Measurements from ENCODE around the gene KPNB1. TPM values are rescaled to one million over a fixed set of nuclear protein-coding genes. Genes with fewer than 3 reads are reported as not detected.

The KPNB1 gene
- total and polyA plus RNA-seq, 7 donors: 78.0 to 323 (median 192) TPM

DNA sequence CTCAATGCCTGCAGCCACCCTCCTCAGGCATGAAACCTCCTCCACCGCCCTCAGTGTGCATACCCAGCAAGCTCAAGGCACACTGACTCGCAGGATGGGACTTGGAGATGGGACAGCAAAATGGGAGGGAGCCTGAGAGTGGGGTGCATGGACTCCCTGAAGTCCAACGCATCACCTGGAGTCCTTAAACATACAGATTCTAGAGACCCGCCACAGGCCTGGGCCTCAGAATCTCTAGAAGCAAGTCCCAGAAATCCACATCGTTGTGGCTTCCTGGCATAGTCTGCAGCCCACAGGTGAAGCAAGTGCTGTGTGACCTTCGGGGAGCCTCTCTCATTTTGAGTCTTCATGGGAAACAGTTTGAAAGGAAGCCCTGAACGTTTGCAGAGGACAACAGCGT is 79.8 kb downstream of the KPNB1 start:
- H3K27me3 ChIP-seq (ENCODE audit: insufficient read depth in 3 of 3, low read length in 2 of 3): peaks cover 0 to 36% (median 15%) of the 10 kb centered on the region in 3 donors
- intact Hi-C loops (cut with DNase I): no loop called here
- WGBS, 3 donors: 72 to 78% (median 74%) methylated on average over 8 of the region's 8 CpGs
- DNase-seq (no peak), ATAC-seq (no peak)
- no peak overlapping the region for H3K4me3 ChIP-seq
- H3K4me1 ChIP-seq: peaks cover 4% of the 10 kb centered on the region
- no peak for TF ChIP-seq CTCF (IDR thresholded peaks at IDR 0.05)
- no peaks in the 10 kb centered on the region for H3K9me3 ChIP-seq
- no peaks in the 10 kb centered on the region for H3K36me3 ChIP-seq (ENCODE audit: insufficient read depth in 1 of 2, low read depth in 1 of 2)
- H3K27ac ChIP-seq: no peak overlapping the region

DNA sequence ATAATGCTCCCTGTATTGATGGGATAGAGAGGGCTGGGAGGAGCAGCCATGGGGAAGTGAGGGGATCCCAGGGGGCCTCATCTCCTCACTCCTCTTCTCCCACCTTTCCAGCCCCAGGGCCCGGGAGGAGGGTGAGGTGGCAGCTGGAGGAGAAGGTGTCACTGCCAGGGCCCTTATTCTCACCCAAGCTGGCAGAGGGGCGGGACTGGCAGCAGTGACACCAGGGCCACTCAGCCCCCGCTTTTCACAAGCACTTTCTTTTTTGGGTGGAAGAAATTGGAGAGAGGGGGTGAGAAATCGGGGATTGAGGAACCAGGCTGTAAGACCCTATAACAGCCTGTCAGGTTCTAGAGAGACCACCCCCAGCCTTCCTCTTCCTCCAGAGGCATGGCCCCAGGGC is 81.0 kb downstream of the KPNB1 start:
- intact Hi-C loops (cut with DNase I): no loop called here
- no peak for TF ChIP-seq CTCF (IDR thresholded peaks at IDR 0.05)
- H3K4me1 ChIP-seq: peaks cover 4% of the 10 kb centered on the region
- H3K27ac ChIP-seq: no peak overlapping the region
- H3K9me3 ChIP-seq: no peaks in the 10 kb centered on the region
- H3K36me3 ChIP-seq (ENCODE audit: insufficient read depth in 1 of 2, low read depth in 1 of 2): no peaks in the 10 kb centered on the region
- peaks cover 0 to 44% (median 13%) of the 10 kb centered on the region in 3 donors for H3K27me3 ChIP-seq (ENCODE audit: insufficient read depth in 3 of 3, low read length in 2 of 3)
- DNase-seq (no peak), ATAC-seq (no peak)
- no peak overlapping the region for H3K4me3 ChIP-seq
- 75 to 94% (median 82%) methylated on average over 4 of the region's 4 CpGs for WGBS, 3 donors

GRCh38 chr17:47731396-47731795 is 81.7 kb downstream of the KPNB1 start:
- H3K4me1 ChIP-seq: peaks cover 4% of the 10 kb centered on the region
- no peak for ATAC-seq
- no peaks in the 10 kb centered on the region for H3K36me3 ChIP-seq (ENCODE audit: insufficient read depth in 1 of 2, low read depth in 1 of 2)
- no peaks in the 10 kb centered on the region for H3K9me3 ChIP-seq
- no peak overlapping the region for H3K27ac ChIP-seq
- DNase-seq: no peak
- intact Hi-C loops (cut with DNase I): no loop called here
- peaks cover 0 to 44% (median 12%) of the 10 kb centered on the region in 3 donors for H3K27me3 ChIP-seq (ENCODE audit: insufficient read depth in 3 of 3, low read length in 2 of 3)
- H3K4me3 ChIP-seq: no peak overlapping the region
- 85 to 95% (median 90%) methylated on average over 2 of the region's 2 CpGs for WGBS, 3 donors
- no peak for TF ChIP-seq CTCF (IDR thresholded peaks at IDR 0.05)

GRCh38 chr17:47732399-47733046 is 82.8 kb downstream of the KPNB1 start:
- no peak overlapping the region for H3K4me3 ChIP-seq
- ATAC-seq: no peak
- TF ChIP-seq CTCF (IDR thresholded peaks at IDR 0.05): no peak
- intact Hi-C loops (cut with DNase I): no loop called here
- peaks cover 0 to 44% (median 12%) of the 10 kb centered on the region in 3 donors for H3K27me3 ChIP-seq (ENCODE audit: insufficient read depth in 3 of 3, low read length in 2 of 3)
- H3K36me3 ChIP-seq (ENCODE audit: insufficient read depth in 1 of 2, low read depth in 1 of 2): no peaks in the 10 kb centered on the region
- H3K27ac ChIP-seq: no peak overlapping the region
- DNase-seq: no peak
- no peaks in the 10 kb centered on the region for H3K9me3 ChIP-seq
- WGBS, 3 donors: 46 to 49% (median 47%) methylated on average over 12 of the region's 12 CpGs
- peaks cover 4% of the 10 kb centered on the region for H3K4me1 ChIP-seq
